Colonic mucosa (tissue), 4 donors: ENCODE data around the gene HAT1. TPM values are rescaled to one million over a fixed set of nuclear protein-coding genes. Genes with fewer than 3 reads are reported as not detected.

Experiments
- DNase-seq: peaks from one replicate; pipeline ENCODE4 v3.0.0-alpha.2; 2020
- H3K27ac ChIP-seq: fragments of 200-600 bp; one replicate; pipeline ENCODE4 v1.8.0; 2021
- H3K27me3 ChIP-seq: fragments of 200-600 bp; one replicate; pipeline ENCODE4 v1.8.0; 2021
- H3K36me3 ChIP-seq: fragments of 200-600 bp; one replicate; pipeline ENCODE4 v1.8.0; 2021
- H3K4me1 ChIP-seq: fragments of 200-600 bp; one replicate; pipeline ENCODE4 v1.8.0; 2021; ENCODE audit warnings: mild to moderate bottlenecking
- H3K4me3 ChIP-seq: fragments of 200-600 bp; one replicate; pipeline ENCODE4 v1.8.0; 2021
- H3K9ac ChIP-seq, 2 donors: one replicate each; pipeline ENCODE4 v1.7.0; 2013; ENCODE audit warnings: control low read depth in 2 of 2, low read depth in 2 of 2, low read length in 2 of 2
- H3K9me3 ChIP-seq: fragments of 200-600 bp; one replicate; pipeline ENCODE4 v1.8.0; 2021
- intact Hi-C: fragments of 100-400 bp; cut with DNase I; formaldehyde crosslinking; loops from one replicate; pipeline ENCODE4 v1.14.1; 2022
- total RNA-seq, 2 donors: library from RNA; stranded (reverse); fragmentation: NEBNext Ultra II Directional in 1 of 2; extraction: Animal tissue kit (Norgen Biotek cat#: 25700) in 1 of 2; gene quantifications; one replicate each; pipeline ENCODE4 v1.2.1, GENCODE V29; 2021
- TF ChIP-seq, protein P1 (sequence below): fragments of 200-600 bp; IDR thresholded peaks from one replicate; pipeline ENCODE4 v1.8.0; 2022; ENCODE audit warnings: antibody characterized with exemption, mild to moderate bottlenecking
- donor health status: healthy.
- donor health status: DM: no; HTN: no; CAD: no.
- donor health status: DM: no; HTN: no; CAD: no.

Gene HAT1
- total RNA-seq, 2 donors from 2014 or later, result 31.8 to 50.7 TPM

DNA sequence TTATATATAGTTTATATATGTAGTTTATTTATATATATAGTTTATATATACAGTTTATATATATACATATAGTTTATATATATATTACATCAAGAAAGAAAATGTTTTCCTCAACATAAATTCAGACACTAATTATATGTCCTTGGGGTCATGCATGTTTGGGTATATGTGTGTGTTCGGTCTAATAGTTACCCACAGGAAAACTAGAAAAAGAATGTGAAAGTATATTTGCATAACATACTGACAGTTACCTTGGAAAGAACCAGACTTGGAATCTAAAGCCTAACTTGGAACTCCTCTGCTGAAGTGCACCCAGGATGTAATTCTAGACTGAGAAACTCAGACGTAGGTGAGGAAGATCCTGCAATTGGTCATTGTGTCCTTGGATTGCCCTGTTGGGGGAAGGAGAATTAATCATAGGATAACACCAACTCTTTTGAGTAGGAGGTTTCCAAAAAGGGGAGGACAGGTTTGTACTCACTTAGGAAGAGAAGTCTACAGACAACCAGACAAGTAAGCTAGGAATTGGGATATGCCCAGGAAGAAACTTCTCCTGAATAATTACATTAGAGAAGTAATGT, 19.3 kb upstream of the HAT1 start:
- TF ChIP-seq, protein P1, sequence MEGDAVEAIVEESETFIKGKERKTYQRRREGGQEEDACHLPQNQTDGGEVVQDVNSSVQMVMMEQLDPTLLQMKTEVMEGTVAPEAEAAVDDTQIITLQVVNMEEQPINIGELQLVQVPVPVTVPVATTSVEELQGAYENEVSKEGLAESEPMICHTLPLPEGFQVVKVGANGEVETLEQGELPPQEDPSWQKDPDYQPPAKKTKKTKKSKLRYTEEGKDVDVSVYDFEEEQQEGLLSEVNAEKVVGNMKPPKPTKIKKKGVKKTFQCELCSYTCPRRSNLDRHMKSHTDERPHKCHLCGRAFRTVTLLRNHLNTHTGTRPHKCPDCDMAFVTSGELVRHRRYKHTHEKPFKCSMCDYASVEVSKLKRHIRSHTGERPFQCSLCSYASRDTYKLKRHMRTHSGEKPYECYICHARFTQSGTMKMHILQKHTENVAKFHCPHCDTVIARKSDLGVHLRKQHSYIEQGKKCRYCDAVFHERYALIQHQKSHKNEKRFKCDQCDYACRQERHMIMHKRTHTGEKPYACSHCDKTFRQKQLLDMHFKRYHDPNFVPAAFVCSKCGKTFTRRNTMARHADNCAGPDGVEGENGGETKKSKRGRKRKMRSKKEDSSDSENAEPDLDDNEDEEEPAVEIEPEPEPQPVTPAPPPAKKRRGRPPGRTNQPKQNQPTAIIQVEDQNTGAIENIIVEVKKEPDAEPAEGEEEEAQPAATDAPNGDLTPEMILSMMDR, result no peak
- no peak overlapping the region for H3K4me3 ChIP-seq
- H3K36me3 ChIP-seq, result no peaks in the 10 kb centered on the region
- H3K27me3 ChIP-seq, result no peaks in the 10 kb centered on the region
- H3K27ac ChIP-seq, result no peak overlapping the region
- no peaks in the 10 kb centered on the region for H3K9me3 ChIP-seq
- no peak overlapping the region for H3K9ac ChIP-seq
- no peak for DNase-seq
- H3K4me1 ChIP-seq, result no peaks in the 10 kb centered on the region
- intact Hi-C loops, result no loop called here

DNA sequence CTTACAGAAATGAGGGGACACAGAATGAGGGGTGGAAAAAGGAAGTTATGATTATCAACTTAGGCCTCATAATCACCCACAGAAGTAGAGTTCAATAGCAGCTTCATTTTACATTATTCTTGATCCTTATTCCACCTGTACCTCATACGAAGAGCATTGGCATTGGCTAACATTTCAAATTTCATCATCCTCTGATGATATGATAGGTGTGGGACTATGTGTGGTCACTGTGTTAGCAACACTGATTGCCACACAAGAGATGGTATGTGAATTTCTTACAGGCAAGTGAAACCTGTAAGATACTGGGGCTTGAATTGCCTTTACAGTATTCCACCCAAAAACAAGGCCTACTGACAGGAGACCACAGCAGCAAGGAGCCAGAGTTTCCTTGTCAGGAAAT, 14.0 kb upstream of the HAT1 start:
- Histone ChIP-seq H3K4me3 (no peak overlapping the region), H3K9me3 (no peaks in the 10 kb centered on the region), H3K27ac (no peak overlapping the region), H3K4me1 (no peaks in the 10 kb centered on the region), H3K9ac (no peak overlapping the region), H3K27me3 (no peaks in the 10 kb centered on the region), H3K36me3 (no peaks in the 10 kb centered on the region)
- TF ChIP-seq, protein P1, result no peak
- no peak for DNase-seq
- intact Hi-C loops, result no loop called here

DNA sequence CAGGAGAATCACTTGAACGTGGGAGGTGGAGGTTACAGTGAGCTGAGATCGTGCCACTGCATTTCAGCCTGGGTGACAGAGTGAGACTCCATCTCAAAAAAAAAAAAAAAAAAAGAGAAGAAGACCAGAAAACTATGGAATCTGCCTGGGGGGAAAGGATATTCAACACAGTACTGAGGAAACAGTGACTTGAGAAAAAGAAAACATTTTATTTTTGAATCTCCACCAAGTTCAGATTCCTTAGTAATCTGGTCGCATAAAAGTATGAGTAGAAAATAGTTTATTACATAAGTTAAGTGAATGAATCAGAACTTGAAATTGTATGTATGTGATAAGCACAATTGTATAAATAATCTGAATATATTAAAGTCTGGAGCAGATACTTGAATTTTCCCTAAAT, 13.0 kb upstream of the HAT1 start:
- H3K27ac ChIP-seq, result no peak overlapping the region
- no peak overlapping the region for H3K4me3 ChIP-seq
- no peaks in the 10 kb centered on the region for H3K27me3 ChIP-seq
- no peaks in the 10 kb centered on the region for H3K9me3 ChIP-seq
- H3K36me3 ChIP-seq, result no peaks in the 10 kb centered on the region
- no peaks in the 10 kb centered on the region for H3K4me1 ChIP-seq
- intact Hi-C loops, result no loop called here
- DNase-seq, result no peak
- no peak overlapping the region for H3K9ac ChIP-seq
- TF ChIP-seq, protein P1, result no peak

DNA sequence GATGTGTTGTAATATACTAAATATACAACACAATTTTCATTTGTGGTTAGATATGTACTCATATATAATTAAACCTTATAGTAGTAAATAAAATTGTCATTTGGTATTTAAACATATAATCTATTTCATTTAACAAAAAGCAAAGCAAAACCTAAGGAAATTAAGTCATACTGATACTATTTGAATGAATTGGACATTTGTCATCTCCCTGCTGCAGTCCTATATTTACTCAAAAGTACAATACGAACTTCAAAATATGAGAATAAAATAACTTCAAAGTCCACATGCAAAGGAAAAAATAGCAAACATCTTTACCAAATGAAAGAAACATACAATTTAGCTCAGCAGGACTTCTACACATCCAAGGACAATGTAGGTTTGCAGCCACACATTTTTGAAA, 11.8 kb upstream of the HAT1 start:
- H3K4me1 ChIP-seq, result no peaks in the 10 kb centered on the region
- H3K27me3 ChIP-seq, result no peaks in the 10 kb centered on the region
- no peaks in the 10 kb centered on the region for H3K36me3 ChIP-seq
- DNase-seq, result no peak
- H3K9ac ChIP-seq, result no peak overlapping the region
- H3K4me3 ChIP-seq, result no peak overlapping the region
- no peak overlapping the region for H3K27ac ChIP-seq
- no peaks in the 10 kb centered on the region for H3K9me3 ChIP-seq
- TF ChIP-seq, protein P1, result no peak
- intact Hi-C loops, result no loop called here

DNA sequence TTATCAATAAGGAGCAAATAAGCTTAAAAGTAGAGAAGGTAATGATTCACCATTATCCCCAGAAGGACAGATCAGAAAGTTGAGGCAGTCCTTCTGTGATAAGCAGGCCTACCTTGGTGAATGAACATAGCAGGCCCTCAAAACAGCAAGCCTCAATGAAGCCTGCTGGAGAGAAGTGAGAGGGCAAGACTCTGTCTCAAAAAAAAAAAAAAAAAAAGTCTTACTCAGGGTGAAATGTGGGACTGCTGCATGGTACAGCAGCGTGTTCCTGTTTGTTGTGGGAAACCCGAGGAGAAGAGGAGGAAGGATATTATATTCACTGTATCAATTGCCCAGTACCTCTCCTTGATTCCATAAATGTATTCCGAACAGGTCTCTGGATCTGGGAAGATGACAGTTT, 8.7 kb upstream of the HAT1 start:
- Histone ChIP-seq H3K4me1 (no peaks in the 10 kb centered on the region), H3K9ac (no peak overlapping the region), H3K9me3 (no peaks in the 10 kb centered on the region), H3K27me3 (no peaks in the 10 kb centered on the region), H3K36me3 (no peaks in the 10 kb centered on the region), H3K4me3 (no peak overlapping the region), H3K27ac (no peak overlapping the region)
- intact Hi-C loops, result no loop called here
- no peak for DNase-seq
- TF ChIP-seq, protein P1, result no peak
